DMS153 treated with DMSO at 0.1 percent for 48 hours (cell line): ENCODE results near the gene SLC25A34.

ENCODE experiments used
- DNase-seq: peaks from one replicate; lab custom pipeline; 2025; ENCODE audit not compliant: unreplicated experiment; lab: John Stamatoyannopoulos, UW

The SLC25A34 gene

DNA sequence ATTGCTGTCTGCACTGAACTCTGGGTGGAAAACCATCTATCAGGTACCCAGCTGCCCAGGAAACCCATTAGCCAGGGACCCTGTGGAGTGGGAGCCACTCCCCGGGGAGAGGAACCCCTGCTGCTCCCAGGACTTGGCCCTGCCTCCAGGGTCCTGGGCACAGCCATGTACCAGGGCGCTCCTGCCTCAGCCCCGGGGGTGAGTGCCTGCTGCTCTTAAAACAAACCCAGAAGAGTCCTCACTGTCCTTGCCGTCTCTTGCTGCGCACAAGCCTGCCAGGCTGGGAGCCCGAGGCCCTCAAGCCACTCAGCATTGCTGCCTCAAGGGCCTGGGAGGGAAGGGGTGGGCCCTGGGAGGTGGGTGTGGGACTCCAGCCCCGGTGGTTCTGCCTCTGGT lies 3.4 kb upstream of the SLC25A34 start:
- no peak for DNase-seq

DNA sequence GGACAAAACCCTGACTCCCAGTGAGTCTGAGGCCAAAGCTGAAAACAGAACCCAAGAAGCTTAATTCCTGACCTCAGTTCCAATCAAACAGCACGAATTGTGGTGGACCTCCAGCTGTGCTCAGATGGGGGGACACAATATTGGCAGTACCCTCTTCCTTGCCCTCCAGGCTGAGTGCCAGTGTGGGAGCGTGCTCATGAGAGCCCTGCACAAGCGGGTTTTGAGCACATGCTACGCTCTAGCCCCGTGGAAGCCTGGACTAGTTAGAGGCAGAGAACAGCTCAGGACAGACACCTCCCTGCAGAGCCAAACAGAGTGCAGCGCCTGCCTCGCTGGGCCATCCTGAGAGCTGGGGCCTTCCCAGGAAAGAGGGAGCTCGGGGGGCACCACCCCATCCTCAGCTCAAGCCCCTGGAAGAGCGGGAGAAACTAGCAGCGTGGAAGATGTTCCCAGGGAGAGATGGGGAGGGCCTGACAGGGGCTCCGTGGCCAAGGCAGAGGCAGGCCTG lies 2.8 kb upstream of the SLC25A34 start:
- no peak for DNase-seq

DNA sequence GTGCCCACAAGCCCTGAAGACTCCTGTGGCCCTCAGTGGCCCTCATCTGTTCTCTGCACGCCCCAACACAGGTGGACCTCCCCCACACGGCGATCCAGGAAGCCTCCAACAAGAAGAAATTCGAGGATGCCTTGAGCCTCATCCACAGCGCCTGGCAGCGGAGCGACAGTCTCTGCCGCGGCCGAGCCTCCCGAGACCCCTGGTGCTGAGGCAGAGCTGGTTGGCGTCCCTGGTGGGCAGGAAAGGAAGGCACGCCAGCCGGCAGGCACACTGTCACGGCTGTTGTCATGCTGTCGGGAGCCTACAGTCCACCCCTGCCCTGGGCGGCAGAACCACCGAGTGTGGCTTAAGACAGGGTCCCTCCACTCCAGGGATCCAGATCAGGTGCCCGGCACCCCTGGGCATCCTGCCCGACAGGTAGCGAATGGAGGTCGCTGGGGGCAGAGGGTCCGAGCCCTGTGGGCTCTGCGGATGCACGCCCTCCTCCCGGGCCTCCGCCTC lies 2.3 kb upstream of the SLC25A34 start:
- DNase-seq: no peak

DNA sequence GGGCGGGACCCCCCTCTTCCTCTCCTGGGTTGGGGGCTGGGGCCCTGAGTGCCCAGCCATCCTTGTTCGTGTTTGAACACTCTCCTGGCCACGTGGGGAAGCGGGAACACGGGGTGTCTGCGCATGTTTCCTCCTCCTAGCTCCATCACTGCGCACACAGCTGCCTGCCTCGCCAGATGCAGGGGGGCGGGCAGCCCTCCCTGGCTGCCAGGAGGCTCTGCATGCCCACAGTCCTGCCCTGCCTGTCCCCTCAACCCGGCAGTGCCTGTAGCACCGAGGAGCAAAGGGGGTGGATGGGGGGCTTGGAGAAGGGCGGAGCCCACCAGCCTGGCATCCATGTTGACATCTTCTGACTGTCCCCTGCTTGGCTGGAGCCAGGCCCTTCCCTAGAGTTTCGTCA lies 1.8 kb upstream of the SLC25A34 start:
- DNase-seq: no peak

DNA sequence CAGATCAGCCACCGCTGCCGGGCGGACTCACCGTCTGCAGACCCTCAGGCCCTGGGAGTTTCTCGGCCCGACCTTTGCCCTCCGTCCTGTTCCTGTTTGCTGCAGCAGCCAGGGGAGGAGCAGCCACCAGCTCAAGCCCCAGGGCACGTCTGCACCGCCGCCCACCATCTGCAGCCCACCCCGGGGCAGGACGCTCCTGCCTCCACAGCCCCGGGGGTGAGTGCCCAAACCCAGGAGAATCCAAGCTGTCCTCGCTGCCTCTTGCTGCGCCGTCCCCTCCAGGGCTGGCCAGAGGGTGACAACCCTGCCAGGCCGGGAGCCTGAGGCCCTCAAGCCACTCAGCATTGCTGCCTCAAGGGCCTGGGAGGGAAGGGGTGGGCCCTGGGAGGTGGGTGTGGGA lies 1.2 kb upstream of the SLC25A34 start:
- DNase-seq: no peak

DNA sequence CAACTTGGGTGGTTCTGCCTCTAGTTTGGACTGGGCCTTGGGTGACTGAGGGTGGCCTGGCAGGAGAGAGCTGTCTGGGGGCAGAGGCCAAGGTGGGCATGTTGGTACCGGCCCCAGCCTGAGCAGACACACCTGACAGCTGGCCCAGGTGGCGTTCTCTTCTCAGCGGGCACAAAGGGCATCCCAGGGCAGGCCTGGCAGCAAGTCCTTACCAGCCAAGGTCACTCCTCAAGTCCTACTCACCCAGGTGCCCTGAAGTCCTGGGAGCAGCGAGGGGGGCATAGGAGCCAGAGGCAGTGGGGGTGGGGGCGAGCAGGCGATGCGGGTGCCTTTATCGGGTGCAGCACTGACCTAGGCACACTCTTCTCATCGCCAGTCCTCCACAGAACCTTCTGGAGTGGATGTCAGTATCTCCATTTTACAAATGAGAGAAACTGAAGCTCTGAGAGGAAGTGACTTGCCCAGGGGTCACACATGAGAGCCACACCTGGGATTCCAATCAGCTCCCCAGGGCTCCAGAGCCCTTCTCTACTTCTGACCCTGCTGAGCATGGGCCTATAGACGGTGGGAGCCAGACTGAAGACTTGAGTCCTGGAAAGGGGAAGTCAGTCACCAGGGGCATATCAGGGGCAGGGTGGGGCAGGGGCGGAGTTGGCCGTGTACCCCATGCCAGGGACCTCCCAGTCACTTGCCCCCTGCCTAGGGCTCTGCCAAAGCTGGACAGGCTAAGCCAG lies 587 bp upstream of the SLC25A34 start:
- DNase-seq: no peak

DNA sequence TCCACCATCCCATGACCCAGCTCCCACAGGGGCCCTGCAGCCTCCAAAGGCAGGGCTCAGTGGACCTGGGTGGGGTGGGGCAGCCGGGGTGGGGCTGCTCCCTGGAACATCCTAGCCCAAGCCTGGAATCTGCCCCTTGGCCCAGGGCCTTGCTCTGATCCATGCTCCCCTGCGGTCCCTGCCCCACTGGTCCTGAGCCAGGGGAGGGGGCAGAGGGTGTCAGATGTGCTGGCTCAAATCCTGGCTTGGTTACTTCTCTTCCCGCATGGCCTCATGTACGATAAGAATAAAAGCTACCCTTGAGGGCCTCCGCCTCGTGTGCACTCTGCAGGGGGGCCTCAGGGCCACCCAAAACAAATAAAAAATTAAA lies 819 bp downstream of the SLC25A34 start:
- DNase-seq: no peak

DNA sequence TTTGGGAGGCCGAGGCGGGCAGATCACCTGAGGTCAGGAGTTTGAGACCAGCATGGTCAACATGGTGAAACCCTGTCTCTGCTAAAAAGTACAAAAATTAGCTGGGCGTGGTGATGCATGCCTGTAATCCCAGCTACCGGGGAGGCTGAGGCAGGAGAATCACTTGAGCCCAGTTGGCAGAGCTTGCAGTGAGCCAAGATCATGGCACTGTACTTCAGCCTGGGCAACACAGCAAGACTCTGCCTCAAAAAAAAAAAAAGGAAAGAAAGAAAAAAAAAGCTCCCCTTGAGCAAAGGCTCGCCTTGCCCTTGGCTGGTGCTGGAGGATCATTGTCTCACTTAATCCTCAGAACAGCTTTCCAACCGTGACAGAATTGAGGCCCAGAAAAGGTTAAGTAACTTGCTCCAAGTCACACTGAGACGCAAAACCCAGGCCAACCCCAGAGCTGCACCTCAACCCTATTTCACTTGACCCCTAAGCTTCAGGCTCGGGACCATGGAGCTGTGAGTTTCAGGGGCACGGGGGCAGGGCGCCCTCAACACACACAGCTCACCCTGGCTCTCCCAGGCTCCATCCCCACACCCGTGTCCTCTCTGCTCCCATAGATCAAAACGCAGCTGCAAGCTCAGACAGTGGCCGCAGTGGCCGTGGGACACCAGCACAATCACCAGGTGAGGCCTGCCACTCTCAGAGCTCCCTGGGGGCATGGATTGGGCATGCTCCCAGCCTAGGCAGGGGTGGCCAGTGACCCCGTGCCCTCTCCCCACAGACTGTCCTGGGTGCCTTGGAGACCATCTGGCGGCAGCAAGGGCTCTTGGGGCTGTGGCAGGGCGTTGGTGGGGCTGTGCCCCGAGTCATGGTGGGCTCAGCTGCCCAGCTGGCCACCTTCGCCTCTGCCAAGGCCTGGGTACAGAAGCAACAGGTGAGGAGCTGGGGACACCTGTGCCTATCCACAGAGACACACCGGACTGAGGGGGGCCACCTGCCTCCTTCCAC lies 1.6 kb downstream of the SLC25A34 start:
- no peak for DNase-seq

DNA sequence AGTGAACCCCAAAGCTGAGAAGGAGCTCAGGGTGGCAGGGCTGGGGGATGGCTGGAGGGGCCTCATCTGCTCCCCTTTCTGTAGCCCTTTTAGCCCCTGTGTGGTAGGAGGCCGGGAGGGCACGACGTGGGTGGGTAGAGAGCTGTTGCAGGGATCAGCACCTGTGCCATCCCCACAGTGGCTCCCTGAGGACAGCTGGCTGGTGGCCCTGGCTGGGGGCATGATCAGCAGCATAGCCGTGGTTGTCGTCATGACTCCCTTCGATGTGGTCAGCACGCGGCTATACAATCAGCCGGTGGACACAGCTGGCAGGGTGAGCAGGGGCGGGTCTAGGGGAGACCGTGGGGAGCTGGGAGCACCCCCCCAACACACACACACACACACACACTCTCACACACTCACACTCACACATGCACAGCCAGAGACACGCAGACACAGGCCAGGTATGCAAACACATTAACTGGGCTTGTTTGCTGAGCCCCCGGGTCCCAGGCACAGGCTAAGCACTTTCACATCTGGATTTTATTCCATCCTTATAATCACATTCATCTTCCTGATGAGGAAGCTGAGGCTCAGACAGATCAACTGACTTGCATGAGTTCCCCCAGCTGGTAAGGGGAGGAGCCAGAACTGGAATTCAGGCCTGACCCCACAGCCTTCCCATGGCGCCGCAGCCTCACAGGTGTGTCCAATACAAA lies 2.5 kb downstream of the SLC25A34 start:
- no peak for DNase-seq

DNA sequence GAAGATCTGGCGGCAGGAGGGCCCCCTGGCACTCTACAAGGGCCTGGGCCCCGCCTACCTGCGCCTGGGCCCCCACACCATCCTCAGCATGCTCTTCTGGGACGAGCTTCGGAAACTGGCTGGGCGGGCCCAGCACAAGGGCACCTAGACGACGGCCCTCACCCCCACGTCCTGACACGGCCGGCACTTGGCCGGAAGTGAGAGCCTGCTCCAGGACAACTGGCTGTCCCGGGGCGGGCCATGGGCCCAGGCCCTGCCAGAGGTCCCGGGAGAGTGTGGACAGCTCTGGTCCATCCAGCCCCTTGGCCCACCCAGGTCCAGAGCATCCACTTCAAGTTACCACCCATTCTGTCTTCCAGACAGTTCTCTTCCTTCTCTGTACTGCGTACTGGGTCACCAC lies 3.2 kb downstream of the SLC25A34 start:
- no peak for DNase-seq

DNA sequence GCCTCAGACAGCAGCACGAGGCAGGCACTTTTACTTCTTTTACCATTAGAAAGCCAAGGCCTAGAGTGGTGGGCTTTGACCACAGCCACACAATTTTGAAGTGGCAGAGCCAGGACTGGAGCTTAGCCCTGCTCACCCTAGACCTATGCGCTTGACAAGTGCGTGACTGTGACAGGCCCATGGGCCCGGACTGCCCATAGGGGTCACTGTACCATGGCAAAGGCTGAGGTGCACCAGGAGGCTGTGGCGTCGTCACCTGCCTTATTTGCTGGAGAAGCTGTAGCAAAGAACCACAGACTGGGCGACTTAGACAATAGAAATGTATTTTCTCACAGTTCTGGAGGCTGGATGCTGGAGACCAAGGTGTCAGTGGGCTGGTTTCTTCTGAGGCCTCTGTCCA lies 3.7 kb downstream of the SLC25A34 start:
- DNase-seq: no peak

DNA sequence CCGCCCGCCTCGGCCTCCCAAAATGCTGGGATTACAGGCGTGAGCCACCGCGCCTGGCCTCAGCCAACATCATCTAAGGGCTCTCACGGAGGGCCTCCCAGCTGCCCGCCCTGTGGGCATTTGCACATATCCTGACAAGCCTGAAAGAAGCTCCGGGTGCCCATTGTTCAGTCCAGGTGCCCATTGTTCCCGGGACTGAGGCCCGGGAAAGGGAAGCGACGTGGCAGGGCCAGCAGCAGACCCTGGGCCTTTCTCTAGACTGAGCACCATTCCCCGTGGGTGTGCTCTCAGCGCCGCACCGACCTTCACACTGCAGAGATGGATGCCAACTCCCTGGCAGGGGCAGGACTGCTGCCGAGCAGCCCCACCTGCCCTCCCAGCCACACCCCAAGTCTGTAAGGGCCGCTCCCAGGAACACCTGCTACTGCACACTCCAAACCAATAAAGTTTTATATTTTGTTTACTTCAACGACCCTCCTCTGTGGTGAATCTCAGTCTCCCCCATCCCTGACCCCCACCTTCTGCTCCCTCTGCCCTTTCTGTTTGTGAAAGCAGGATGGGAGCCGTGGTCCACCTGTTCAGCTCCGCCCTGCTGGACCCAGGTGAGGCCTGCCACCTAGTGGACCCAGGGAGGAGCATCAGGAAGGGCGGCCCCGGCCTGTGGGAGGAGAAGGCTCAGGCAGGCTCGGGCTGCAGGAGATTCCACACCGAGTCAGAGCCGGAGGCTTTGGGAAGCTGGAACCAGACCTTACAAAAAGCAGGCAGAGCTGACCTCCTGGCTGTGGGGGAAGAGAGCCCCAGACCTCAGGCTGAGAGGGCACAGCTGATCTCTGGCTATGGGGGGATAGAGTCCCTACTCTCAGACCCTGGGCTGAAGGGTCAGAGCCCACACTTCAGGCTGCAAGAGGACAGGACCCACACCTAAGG lies 5.1 kb downstream of the SLC25A34 start:
- peak; percentile 84 for DNase-seq

DNA sequence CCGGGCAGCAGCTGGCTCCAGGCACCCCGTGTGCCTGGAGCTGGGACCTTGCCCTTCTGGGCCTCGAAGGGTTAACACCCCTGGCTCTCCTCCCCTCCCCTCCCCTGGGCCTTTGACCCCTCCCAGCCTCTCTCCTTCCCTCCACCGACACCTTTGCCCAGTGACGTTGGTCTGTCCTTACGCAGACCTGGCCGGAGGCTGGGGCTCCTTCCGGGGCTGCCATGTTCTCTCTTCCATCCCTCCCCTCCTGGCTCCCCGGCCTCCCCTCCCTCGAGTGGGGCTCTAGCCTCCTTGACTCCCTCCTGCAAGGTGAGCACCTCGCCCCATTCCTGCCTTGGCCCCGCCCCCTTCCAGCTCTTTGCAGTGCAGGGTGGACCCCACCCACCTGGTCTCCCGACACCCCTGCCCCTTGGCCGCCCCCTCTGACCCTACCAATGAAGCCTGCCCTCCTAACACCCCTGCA lies 6.3 kb downstream of the SLC25A34 start, which contains the start of gene TMEM82:
Gene TMEM82 (plus strand): TSS at position 161 of the 463 bp plus-strand sequence. CDS start 61 bp downstream, at position 222.
- no peak for DNase-seq

DNA sequence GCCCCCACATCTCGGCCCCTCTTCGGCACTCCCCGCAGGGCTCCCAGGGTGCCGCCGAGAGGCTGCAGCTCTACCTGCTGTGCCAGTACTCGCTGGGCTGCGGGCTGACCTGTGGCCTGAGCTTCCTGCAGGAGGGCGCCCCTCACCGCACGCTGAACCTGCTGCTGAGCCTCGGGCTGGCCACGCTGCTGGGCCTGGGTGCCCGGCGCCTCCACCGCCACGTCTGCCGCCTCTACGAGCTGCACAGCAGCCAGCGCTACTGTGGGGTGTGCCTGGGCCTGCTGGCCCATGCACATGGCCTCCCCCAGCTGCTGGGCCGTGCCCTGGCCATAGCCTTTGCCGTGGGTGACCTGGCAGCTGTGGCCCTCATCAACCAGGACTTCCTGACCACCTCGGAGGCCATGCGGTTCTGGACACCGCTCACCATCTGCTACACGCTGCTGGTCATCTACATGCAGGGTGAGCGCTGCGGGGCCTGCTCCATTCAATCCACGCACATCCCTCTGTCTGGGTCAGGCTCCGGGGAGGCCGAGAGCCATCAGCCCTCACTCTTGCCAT lies 8.1 kb downstream of the SLC25A34 start:
- no peak for DNase-seq

DNA sequence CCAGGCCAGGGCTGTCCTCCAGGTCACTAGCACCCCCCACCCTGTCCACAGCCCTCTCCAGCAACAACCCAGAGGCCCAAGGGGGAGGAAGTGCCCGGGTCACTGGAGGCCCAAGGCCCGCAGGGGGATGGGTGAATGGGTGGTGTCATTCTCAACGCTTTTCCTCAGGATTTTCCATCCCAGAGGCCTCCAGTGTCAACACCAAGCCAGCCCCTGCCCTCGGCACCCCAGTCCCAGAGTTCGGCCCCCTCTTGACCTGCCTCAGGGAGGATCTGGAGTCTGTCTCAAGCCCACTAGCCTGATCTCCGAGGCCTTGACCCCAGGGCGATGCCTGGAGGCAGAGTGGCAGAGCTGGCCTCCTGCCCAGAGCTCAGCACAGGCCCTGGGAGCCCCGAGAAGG lies 11.3 kb downstream of the SLC25A34 start:
- DNase-seq: no peak

DNA sequence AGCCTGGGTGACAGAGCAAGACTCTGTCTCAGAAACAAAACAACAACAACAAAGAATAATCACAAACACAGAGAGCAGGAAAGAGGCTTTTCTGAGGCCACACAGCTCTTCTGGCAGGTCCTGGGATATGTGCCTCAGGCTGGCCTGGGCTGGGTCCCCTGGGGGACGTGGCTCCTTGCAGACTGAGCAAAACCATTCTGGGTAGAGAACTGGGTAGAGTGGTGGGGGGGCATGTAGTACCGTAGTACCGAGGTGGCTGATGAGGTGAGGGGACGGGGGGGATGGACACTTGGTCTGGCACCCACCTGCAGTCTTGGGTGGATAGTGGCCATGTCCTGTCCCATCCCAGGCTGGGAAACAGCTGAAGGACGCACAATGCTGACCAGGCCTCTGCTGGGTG lies 12.2 kb downstream of the SLC25A34 start:
- no peak for DNase-seq

DNA sequence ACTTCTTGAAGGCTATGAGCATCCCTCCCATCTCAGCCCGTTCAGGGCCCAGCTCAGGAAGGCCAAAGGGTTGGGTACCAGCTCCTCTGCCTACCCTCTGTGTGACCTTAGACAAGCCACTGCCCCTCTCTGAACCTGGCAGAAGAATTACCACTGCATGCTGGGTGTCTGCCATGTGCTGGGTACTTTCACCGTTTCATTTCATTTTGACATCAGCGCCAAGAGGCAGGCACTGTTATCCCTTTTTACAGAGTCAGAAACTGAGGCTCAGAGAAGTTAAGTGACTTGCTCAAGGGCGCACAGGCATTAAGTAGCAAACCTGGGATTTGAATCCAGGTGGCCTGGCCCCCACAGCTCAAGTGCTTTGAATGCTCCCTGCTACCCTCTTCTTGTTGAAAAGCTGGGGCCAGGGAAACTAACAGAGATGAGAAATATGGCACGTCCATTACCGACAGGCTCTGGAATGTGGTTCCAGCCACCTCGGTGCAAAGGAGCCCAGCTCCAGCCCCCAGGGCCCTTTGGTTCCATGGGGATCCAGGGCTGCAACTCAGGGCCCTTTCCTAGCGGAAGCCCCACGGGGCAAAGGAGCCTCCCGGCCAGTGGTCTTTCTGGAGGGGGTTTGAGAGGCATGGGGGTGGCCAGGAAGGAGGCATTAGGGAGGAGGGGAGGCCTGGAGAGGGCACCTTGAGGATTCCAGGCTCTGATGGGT lies 12.8 kb downstream of the SLC25A34 start:
- no peak for DNase-seq

DNA sequence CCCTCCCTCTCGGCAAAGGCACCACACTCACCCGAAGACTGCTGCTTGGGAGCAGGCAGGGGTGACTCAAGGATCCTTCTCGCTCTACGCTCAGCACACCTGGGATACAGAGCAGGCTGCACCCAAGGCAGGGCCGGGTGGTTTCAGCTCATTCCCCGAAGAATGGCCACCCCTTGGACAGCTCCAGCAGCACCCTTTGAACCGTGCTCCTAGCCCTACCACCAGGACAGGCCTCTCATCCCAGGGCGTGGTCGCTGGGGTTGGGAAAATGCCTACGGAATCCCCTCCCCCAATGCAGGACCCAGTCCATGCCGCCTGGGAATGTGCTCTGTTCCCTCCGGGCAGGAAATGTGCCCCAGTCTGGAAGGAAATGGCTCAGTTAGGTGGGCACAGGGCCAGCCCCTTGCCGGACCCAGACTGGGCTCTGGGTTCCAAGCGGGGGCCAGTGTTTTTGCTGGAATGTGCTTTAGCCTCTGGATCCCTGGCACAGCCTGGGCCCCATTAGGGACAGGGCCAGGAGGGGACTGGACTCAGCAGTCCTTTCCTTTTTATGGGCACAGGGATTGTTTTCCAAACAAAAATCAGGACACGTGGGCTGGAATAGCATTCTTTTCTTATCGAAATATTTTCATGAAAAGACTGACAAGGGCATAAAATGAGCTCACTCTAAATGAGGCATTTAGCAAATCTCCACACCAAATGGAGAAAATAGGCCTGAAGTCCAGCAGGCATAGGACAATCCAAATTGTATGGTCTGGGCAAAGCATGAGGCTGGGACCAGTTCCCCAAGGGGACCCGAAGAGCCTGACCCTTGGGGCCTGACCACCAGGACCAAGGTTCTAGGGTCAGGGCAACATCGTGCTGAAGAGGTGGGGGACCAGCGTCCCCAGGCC lies 13.6 kb downstream of the SLC25A34 start:
- DNase-seq: no peak
